GM19328 (cell line): Measurements from ENCODE around the gene VPS11.
A peak's percentile ranks its signal among the peaks of the same experiment; 100 is the strongest.

Experiments used
- ATAC-seq: cut with Tn5 transposase; IDR thresholded peaks from one replicate; pipeline ENCODE4 v1.9.1; 2021; ENCODE audit warnings: mild to moderate bottlenecking, moderate library complexity; ENCODE audit not compliant: unreplicated experiment

The VPS11 gene

DNA sequence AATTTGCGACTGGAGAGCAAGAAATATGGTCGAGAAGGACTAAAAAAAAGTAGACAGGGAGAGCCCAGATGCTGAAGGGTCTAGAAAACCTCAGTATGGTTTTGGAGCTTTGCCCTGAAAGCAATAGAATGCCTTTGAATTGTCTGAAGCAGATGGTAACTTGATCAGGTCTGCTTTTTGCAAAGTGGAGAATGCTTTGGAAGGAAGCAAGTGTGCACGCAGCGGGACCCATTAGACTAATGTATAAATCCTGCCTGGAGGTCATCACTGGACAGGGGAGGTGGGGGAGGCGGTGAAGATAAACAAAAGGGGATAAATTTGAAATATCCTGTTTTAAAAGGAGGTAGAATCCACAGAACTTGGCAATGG is 53.0 kb downstream of the VPS11 start:
- no peak for ATAC-seq

DNA sequence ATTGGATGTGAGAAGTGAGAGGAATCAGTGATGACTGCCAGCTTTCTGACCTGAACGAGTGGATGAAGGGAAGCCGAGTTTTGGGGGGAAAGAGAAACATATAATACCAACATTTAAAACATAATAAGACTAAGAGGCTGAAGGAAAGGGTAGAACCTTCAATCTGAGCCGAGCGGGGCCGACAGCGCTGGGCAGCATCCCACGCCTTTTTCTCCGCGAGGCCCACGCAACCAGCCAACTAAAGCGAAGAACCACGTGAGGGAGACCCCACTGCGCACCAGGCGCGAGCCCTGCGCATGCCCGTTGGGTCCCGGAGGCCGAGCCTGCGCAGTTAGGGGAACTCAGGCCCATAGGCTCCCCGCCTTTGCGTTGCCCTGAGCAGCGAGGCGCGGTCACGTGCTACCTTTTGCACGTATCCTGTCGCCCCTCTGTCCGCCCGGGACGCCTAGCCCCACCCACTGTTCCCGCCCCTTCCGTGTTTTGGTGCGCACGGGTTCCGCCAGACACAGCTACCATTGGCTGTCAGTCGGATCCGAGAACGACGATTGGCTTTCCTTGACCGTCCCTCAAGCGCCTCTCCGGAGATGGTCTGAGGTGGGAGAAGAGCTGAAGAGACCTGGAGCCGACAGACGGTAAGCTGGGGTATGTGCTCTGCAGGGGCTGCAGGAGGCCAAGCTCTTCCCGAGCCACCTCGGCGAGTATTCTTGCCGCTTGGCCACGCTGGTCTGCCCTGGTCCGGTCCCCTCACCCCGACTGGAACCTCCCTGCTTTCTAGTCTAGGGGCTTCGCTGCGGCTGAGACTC is 53.6 kb downstream of the VPS11 start, which contains the start of gene HINFP:
HINFP (plus strand) TSS at position 573 of the 803 bp plus-strand sequence. CDS start 5,365 bp downstream, outside the sequence.
- peak; percentile 96 for ATAC-seq

DNA sequence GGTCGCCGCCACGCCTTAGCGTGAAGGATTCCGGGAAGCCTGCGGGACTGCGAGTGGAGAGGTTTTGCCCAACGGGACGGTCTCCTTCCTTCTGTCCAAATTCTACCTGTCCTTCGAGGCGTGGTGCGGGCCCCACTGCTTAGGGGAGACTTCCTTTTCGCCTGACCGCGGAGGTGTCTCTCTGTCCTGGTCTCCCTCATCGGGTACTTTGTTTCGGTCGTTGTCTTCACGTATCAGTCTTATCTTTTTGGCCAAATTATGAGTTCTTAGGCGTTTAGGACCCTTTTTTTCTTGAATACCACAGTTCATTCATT is 54.1 kb downstream of the VPS11 start:
- ATAC-seq = no peak

DNA sequence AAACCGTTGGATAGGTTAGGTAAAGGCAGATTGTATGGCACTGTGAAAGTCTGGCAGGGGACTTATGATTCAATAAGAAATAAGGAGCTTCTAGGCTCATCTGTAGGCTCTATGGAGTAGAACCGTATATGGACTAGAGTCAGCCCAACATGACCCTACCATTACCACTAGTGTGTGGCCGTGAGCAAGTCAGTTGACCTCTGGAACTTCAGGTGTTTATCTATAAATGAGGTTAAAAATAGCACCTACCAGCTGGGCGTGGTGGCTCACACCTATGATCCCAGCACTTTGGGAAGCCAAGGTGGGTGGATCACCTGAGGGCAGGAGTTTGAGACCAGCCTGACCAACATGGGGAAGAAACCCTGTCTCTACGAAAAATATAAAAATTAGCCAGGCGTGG is 58.2 kb downstream of the VPS11 start:
- ATAC-seq = no peak

DNA sequence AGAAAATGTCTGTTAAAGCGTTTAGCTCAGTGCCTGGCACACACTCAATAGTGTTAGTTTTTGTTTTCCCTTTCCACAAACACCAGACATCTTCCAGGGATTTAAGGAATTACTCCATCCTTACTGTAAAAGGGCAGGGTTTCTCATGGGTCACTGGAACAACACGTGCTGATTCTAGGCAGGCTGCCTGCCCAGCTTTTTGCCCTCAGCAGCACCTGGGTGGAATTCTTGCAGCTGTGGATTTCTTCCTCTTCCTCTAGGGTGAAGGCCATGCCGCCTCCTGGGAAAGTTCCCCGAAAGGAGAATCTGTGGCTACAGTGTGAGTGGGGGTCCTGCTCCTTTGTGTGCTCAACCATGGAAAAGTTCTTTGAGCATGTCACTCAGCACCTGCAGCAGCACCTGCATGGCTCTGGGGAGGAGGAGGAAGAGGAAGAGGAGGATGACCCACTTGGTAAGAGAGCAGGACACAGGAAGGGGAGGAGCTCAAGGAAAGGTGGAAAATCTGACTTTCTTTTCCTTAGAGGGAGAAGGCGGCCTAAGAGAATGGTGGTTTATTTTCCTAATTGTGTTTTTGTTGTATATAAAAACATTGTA is 59.2 kb downstream of the VPS11 start:
- no peak for ATAC-seq

DNA sequence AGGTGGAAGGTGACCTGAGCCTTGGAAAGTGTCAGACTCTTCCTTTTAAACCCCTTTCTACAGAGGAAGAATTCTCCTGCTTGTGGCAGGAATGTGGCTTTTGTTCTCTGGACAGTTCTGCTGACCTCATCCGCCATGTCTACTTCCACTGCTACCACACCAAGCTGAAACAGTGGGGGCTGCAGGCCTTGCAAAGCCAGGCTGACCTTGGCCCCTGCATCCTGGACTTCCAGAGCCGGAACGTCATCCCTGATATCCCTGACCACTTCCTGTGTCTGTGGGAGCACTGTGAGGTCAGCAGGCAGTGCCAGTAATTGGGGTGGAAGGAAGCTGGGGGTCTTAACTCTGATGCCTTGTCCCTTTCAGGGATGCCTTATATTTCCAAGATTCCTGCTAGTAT is 63.0 kb downstream of the VPS11 start:
- no peak for ATAC-seq
